Ishikawa (cell line): ENCODE results near the gene FGFR3.

Experiments used
- CEBPB ChIP-seq: IDR thresholded peaks from 2 replicates; pipeline ENCODE4 v1.6.1; 2012
- CREB1 ChIP-seq: IDR thresholded peaks from 2 replicates; pipeline ENCODE4 v1.6.1; 2012; ENCODE audit warnings: low read depth
- EGR1 ChIP-seq: IDR thresholded peaks from 2 replicates; pipeline ENCODE4 v1.6.1; 2012
- EP300 ChIP-seq: IDR thresholded peaks from 2 replicates; pipeline ENCODE4 v1.6.1; 2012; ENCODE audit warnings: borderline replicate concordance
- FOXM1 ChIP-seq: IDR thresholded peaks from 2 replicates; pipeline ENCODE4 v1.6.1; 2012; ENCODE audit warnings: low read depth, borderline replicate concordance
- NFIC ChIP-seq: IDR thresholded peaks from 2 replicates; pipeline ENCODE4 v1.6.1; 2012
- RAD21 ChIP-seq: IDR thresholded peaks from 2 replicates; pipeline ENCODE4 v1.6.1; 2012; ENCODE audit warnings: low read depth
- REST ChIP-seq: IDR thresholded peaks from 2 replicates; pipeline ENCODE4 v1.6.1; 2012; ENCODE audit warnings: low read depth, mild to moderate bottlenecking
- TAF1 ChIP-seq: IDR thresholded peaks from 2 replicates; pipeline ENCODE4 v1.6.1; 2012; ENCODE audit warnings: low read depth, mild to moderate bottlenecking
- TCF12 ChIP-seq: IDR thresholded peaks from 2 replicates; pipeline ENCODE4 v1.6.1; 2012; ENCODE audit warnings: low read depth
- TEAD4 ChIP-seq: IDR thresholded peaks from 2 replicates; pipeline ENCODE4 v1.6.1; 2012
- USF1 ChIP-seq: IDR thresholded peaks from 2 replicates; pipeline ENCODE4 v1.6.1; 2012
- YY1 ChIP-seq: IDR thresholded peaks from 2 replicates; pipeline ENCODE4 v1.6.1; 2012; ENCODE audit warnings: low read depth
- ZBTB7A ChIP-seq: IDR thresholded peaks from 2 replicates; pipeline ENCODE4 v1.6.1; 2012; ENCODE audit warnings: low read depth
- TF ChIP-seq, protein P1 (sequence below): IDR thresholded peaks from 2 replicates; pipeline ENCODE4 v1.6.1; 2012

The FGFR3 gene

DNA sequence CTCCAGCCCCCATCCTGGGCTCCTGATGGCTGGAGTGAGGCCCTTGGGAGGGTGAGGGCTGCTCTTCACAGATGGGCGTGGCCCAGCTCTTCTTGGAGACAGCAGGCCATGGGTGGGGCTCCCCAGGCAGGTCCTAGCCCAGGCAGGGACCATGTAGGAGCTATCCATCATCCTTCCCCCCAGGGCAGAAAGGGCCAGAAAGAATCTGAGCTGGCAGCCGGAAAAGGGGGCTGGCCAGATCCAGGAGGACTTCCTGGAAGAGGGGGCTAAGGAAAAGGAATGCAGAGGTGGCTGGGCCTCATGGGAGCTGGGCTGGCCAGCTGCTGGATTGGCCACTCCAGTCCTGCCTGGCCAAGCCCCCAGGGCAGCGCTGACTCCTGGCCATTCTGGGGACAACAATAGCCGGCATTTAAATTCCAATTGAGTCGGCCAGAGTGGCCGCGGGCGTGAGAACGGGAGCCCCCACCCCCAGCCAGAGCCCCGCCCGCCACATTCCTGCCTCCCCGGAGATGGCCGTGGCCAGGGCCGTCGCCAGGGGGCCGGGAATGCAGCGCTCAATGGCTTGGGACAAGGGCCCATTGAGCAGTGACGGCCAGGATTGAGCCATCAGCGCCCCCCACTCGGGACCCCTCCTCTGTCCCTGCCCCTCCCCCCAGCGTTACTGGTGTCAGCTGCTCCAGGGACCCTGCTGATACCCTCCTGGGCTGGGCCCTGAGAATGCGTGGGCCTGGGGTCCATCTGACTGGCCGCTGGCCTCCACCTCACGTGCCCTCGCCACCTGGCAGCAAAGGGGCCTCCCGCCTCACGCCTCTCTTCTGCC is 15.1 kb upstream of the FGFR3 start:
- TF ChIP-seq FOXM1: no peak
- TF ChIP-seq ZBTB7A: peak; percentile 96
- TF ChIP-seq EP300: no peak
- TF ChIP-seq, protein P1, sequence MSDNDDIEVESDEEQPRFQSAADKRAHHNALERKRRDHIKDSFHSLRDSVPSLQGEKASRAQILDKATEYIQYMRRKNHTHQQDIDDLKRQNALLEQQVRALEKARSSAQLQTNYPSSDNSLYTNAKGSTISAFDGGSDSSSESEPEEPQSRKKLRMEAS: no peak
- no peak for TF ChIP-seq USF1
- TF ChIP-seq TEAD4: peak; percentile 82
- TF ChIP-seq TCF12: no peak
- TF ChIP-seq RAD21: no peak
- no peak for TF ChIP-seq EGR1

GRCh38 chr4:1778642-1779392 is 14.3 kb upstream of the FGFR3 start:
- no peak for TF ChIP-seq NFIC
- TF ChIP-seq, protein P1: no peak
- no peak for TF ChIP-seq ZBTB7A
- no peak for TF ChIP-seq TCF12
- TF ChIP-seq USF1: no peak
- TF ChIP-seq REST: no peak
- TF ChIP-seq TEAD4: no peak
- no peak for TF ChIP-seq RAD21
- no peak for TF ChIP-seq FOXM1
- no peak for TF ChIP-seq EP300
- no peak for TF ChIP-seq YY1

GRCh38 chr4:1779588-1780382 is 13.3 kb upstream of the FGFR3 start:
- TF ChIP-seq CREB1 (no peak), FOXM1 (no peak)

DNA sequence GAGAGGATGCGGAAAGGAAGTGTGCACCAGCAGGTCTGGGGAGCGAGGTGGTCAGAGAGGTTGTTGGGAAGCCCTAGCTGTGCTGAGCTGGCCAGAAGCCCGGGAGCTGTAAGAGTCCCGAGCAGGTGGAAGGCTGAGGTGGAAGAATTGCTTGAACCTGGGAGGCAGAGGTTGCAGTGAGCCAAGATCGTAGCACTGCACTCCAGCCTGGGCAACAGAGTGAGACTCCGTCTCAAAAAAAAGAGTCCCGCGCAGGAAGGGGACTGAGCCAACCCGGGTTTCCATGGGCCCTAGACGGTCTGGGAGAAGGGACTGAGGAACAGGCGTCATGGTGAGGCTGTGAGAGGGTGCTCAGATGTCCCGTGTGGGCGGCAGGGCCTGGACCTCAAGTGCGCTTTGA is 12.7 kb upstream of the FGFR3 start:
- TF ChIP-seq TAF1 (no peak), USF1 (no peak), RAD21 (no peak), YY1 (no peak), TCF12 (no peak), CREB1 (no peak), TEAD4 (no peak), FOXM1 (no peak), CEBPB (no peak), EP300 (no peak), NFIC (no peak), ZBTB7A (no peak), EGR1 (no peak), REST (no peak)
- TF ChIP-seq, protein P1: no peak

GRCh38 chr4:1783015-1783414 is 10.1 kb upstream of the FGFR3 start:
- TF ChIP-seq TAF1 (no peak), NFIC (no peak)
